ENCODE data around the gene ITGA11. TPM values are rescaled to one million over a fixed set of nuclear protein-coding genes. Genes with fewer than 3 reads are reported as not detected.

Gene ITGA11
- total and polyA plus RNA-seq, 2 donors = 0.21 to 0.47 TPM

DNA sequence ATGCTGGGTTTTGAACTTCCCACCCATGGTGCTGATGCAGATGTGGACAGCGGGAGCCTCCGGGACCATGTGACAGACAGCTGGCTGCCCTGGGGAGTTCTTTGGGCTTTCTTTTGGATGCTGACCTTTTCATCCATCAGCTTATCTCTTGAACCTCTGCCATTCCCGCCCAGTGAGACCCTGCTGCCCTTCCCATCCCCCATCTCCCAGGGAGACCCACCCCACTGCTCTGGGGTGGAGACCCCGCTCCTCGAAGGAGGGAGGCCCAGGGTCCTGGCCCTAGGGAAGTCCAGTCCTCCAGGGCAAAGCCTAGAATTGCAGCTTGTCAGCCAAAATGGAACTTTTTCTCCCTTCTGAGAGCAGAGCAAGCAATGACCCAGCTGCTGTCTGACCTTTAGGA is 64.0 kb downstream of the ITGA11 start:
- Histone ChIP-seq H3K27me3 (ENCODE audit: control insufficient read depth in 2 of 2, insufficient read depth in 1 of 2, low read length in 1 of 2) (no peaks in the 10 kb centered on the region), H3K4me1 (ENCODE audit: control insufficient read depth in 2 of 2, insufficient read depth in 2 of 2, low read length in 2 of 2) (peaks cover 2 to 11% of the 10 kb centered on the region in 2 donors), H3K27ac (ENCODE audit: low read depth in 1 of 2, low read length in 1 of 2) (no peak overlapping the region), H3K4me3 (ENCODE audit: low read length in 2 of 2) (no peak overlapping the region), H3K9me3 (ENCODE audit: control insufficient read depth in 2 of 2, insufficient read depth in 1 of 2, low read length in 1 of 2) (no peaks in the 10 kb centered on the region), H3K36me3 (ENCODE audit: control insufficient read depth in 2 of 2, insufficient read depth in 2 of 2, low read length in 1 of 2) (no peaks in the 10 kb centered on the region)
- DNase-seq (ENCODE audit: low read depth in 6 of 9, low spot score in 9 of 9) = no peak
- 78% methylated on average over 5 of the region's 5 CpGs for WGBS

DNA sequence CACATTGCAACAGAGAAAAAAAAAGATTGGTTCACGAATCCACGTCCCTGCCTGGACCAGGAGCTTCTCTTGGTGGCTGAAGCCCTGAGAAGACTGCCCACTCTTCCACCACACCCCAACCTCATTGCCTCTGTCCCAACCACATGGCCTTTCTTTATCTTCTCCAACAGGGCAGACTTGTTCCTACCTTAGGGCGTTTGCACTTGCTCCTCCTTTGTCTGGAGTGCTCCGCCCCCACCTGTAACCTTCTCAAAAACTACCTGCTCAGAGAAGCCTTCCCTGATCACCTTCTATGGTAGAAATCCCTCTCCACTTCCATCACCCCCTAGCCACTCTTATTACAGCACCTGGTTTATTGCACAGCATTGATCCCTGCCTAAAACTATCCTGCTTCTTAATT is 64.7 kb downstream of the ITGA11 start:
- Histone ChIP-seq H3K4me1 (ENCODE audit: control insufficient read depth in 2 of 2, insufficient read depth in 2 of 2, low read length in 2 of 2) (peaks cover 2 to 11% of the 10 kb centered on the region in 2 donors), H3K36me3 (ENCODE audit: control insufficient read depth in 2 of 2, insufficient read depth in 2 of 2, low read length in 1 of 2) (no peaks in the 10 kb centered on the region), H3K27ac (ENCODE audit: low read depth in 1 of 2, low read length in 1 of 2) (no peak overlapping the region), H3K27me3 (ENCODE audit: control insufficient read depth in 2 of 2, insufficient read depth in 1 of 2, low read length in 1 of 2) (no peaks in the 10 kb centered on the region), H3K9me3 (ENCODE audit: control insufficient read depth in 2 of 2, insufficient read depth in 1 of 2, low read length in 1 of 2) (no peaks in the 10 kb centered on the region), H3K4me3 (ENCODE audit: low read length in 2 of 2) (no peak overlapping the region)
- 90% methylated on average over 4 of the region's 4 CpGs for WGBS
- no peak for DNase-seq (ENCODE audit: low read depth in 6 of 9, low spot score in 9 of 9)

- Histone ChIP-seq H3K27me3 (ENCODE audit: control insufficient read depth in 2 of 2, insufficient read depth in 1 of 2, low read length in 1 of 2) (no peaks in the 10 kb centered on the region), H3K36me3 (ENCODE audit: control insufficient read depth in 2 of 2, insufficient read depth in 2 of 2, low read length in 1 of 2) (no peaks in the 10 kb centered on the region), H3K9me3 (ENCODE audit: control insufficient read depth in 2 of 2, insufficient read depth in 1 of 2, low read length in 1 of 2) (no peaks in the 10 kb centered on the region), H3K4me3 (ENCODE audit: low read length in 2 of 2) (no peak overlapping the region), H3K27ac (ENCODE audit: low read depth in 1 of 2, low read length in 1 of 2) (no peak overlapping the region), H3K4me1 (ENCODE audit: control insufficient read depth in 2 of 2, insufficient read depth in 2 of 2, low read length in 2 of 2) (peaks cover 2 to 11% of the 10 kb centered on the region in 2 donors)
- 71% methylated on average over 9 of the region's 9 CpGs for WGBS
- DNase-seq (ENCODE audit: low read depth in 6 of 9, low spot score in 9 of 9) = no peak
Observed at GRCh38 chr15:68366314-68366713, 65.6 kb downstream of the ITGA11 start.

GRCh38 chr15:68365770-68366169 is 66.2 kb downstream of the ITGA11 start:
- 81% methylated on average over 6 of the region's 6 CpGs for WGBS
- no peaks in the 10 kb centered on the region for H3K9me3 ChIP-seq (ENCODE audit: control insufficient read depth in 2 of 2, insufficient read depth in 1 of 2, low read length in 1 of 2)
- H3K27ac ChIP-seq (ENCODE audit: low read depth in 1 of 2, low read length in 1 of 2) = no peak overlapping the region
- no peaks in the 10 kb centered on the region for H3K27me3 ChIP-seq (ENCODE audit: control insufficient read depth in 2 of 2, insufficient read depth in 1 of 2, low read length in 1 of 2)
- no peak for DNase-seq (ENCODE audit: low read depth in 6 of 9, low spot score in 9 of 9)
- H3K36me3 ChIP-seq (ENCODE audit: control insufficient read depth in 2 of 2, insufficient read depth in 2 of 2, low read length in 1 of 2) = no peaks in the 10 kb centered on the region
- peaks cover 2 to 11% of the 10 kb centered on the region in 2 donors for H3K4me1 ChIP-seq (ENCODE audit: control insufficient read depth in 2 of 2, insufficient read depth in 2 of 2, low read length in 2 of 2)
- H3K4me3 ChIP-seq (ENCODE audit: low read length in 2 of 2) = no peak overlapping the region

DNA sequence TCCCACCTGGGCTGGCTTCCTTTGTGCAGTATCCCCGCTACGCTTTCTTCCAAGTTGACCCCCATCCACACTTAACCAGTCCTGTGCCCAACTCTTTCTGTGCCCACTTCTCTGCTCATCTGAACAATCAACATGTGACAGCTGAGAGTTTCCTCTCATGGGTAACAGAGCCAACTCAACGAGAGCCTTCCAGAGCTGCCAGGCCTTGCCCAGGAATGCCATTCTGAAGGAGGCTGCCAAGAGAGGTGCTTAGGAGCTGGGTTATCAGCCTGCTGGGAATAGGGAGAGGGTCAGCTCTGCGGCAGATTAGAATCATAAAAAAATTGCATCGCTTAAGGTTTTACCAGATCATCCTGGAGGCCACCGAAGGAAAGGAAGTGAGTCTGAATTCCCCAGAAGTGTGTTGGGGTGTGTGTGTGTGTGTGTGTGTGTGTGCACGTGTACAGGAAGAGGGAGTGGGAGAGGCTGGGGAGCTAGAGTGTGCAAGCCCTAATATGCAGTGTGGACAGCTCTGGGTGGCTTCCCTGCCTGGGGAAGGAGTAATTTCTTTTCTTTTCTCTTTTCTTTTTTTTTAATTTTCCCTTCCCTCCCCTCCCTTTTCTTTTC is 66.7 kb downstream of the ITGA11 start:
- H3K27ac ChIP-seq (ENCODE audit: low read depth in 1 of 2, low read length in 1 of 2) = no peak overlapping the region

GRCh38 chr15:68364660-68365035 is 67.3 kb downstream of the ITGA11 start:
- no peaks in the 10 kb centered on the region for H3K27me3 ChIP-seq (ENCODE audit: control insufficient read depth in 2 of 2, insufficient read depth in 1 of 2, low read length in 1 of 2)
- DNase-seq (ENCODE audit: low read depth in 6 of 9, low spot score in 9 of 9) = no peak
- WGBS = 94% methylated on average over 11 of the region's 11 CpGs
- no peak overlapping the region for H3K4me3 ChIP-seq (ENCODE audit: low read length in 2 of 2)
- no peaks in the 10 kb centered on the region for H3K9me3 ChIP-seq (ENCODE audit: control insufficient read depth in 2 of 2, insufficient read depth in 1 of 2, low read length in 1 of 2)
- H3K27ac ChIP-seq (ENCODE audit: low read depth in 1 of 2, low read length in 1 of 2) = no peak overlapping the region
- H3K36me3 ChIP-seq (ENCODE audit: control insufficient read depth in 2 of 2, insufficient read depth in 2 of 2, low read length in 1 of 2) = no peaks in the 10 kb centered on the region
- peaks cover 2 to 11% of the 10 kb centered on the region in 2 donors for H3K4me1 ChIP-seq (ENCODE audit: control insufficient read depth in 2 of 2, insufficient read depth in 2 of 2, low read length in 2 of 2)

More for the DNA sequence above, 66.7 kb downstream of the ITGA11 start:
- peak in 1 of 9 donors; percentile 30 for DNase-seq (ENCODE audit: low read depth in 6 of 9, low spot score in 9 of 9)
- Histone ChIP-seq H3K36me3 (ENCODE audit: control insufficient read depth in 2 of 2, insufficient read depth in 2 of 2, low read length in 1 of 2) (no peaks in the 10 kb centered on the region), H3K4me1 (ENCODE audit: control insufficient read depth in 2 of 2, insufficient read depth in 2 of 2, low read length in 2 of 2) (peaks cover 2 to 11% of the 10 kb centered on the region in 2 donors), H3K4me3 (ENCODE audit: low read length in 2 of 2) (no peak overlapping the region), H3K9me3 (ENCODE audit: control insufficient read depth in 2 of 2, insufficient read depth in 1 of 2, low read length in 1 of 2) (no peaks in the 10 kb centered on the region), H3K27me3 (ENCODE audit: control insufficient read depth in 2 of 2, insufficient read depth in 1 of 2, low read length in 1 of 2) (no peaks in the 10 kb centered on the region)
- 42% methylated on average over 7 of the region's 7 CpGs for WGBS

GRCh38 chr15:68364028-68364659 is 67.8 kb downstream of the ITGA11 start:
- Histone ChIP-seq H3K4me3 (ENCODE audit: low read length in 2 of 2) (no peak overlapping the region), H3K27ac (ENCODE audit: low read depth in 1 of 2, low read length in 1 of 2) (no peak overlapping the region), H3K4me1 (ENCODE audit: control insufficient read depth in 2 of 2, insufficient read depth in 2 of 2, low read length in 2 of 2) (peaks cover 2 to 11% of the 10 kb centered on the region in 2 donors), H3K36me3 (ENCODE audit: control insufficient read depth in 2 of 2, insufficient read depth in 2 of 2, low read length in 1 of 2) (no peaks in the 10 kb centered on the region), H3K27me3 (ENCODE audit: control insufficient read depth in 2 of 2, insufficient read depth in 1 of 2, low read length in 1 of 2) (no peaks in the 10 kb centered on the region), H3K9me3 (ENCODE audit: control insufficient read depth in 2 of 2, insufficient read depth in 1 of 2, low read length in 1 of 2) (no peaks in the 10 kb centered on the region)
- DNase-seq (ENCODE audit: low read depth in 6 of 9, low spot score in 9 of 9) = no peak
- WGBS = 93% methylated on average over 7 of the region's 7 CpGs

- Histone ChIP-seq H3K36me3 (ENCODE audit: control insufficient read depth in 2 of 2, insufficient read depth in 2 of 2, low read length in 1 of 2) (no peaks in the 10 kb centered on the region), H3K4me1 (ENCODE audit: control insufficient read depth in 2 of 2, insufficient read depth in 2 of 2, low read length in 2 of 2) (peaks cover 2 to 11% of the 10 kb centered on the region in 2 donors), H3K27me3 (ENCODE audit: control insufficient read depth in 2 of 2, insufficient read depth in 1 of 2, low read length in 1 of 2) (no peaks in the 10 kb centered on the region), H3K4me3 (ENCODE audit: low read length in 2 of 2) (no peak overlapping the region), H3K9me3 (ENCODE audit: control insufficient read depth in 2 of 2, insufficient read depth in 1 of 2, low read length in 1 of 2) (no peaks in the 10 kb centered on the region), H3K27ac (ENCODE audit: low read depth in 1 of 2, low read length in 1 of 2) (no peak overlapping the region)
- WGBS = 97% methylated on average over 2 of the region's 2 CpGs
- no peak for DNase-seq (ENCODE audit: low read depth in 6 of 9, low spot score in 9 of 9)
Observed at GRCh38 chr15:68363353-68363752, 68.6 kb downstream of the ITGA11 start.

- Histone ChIP-seq H3K4me1 (ENCODE audit: control insufficient read depth in 2 of 2, insufficient read depth in 2 of 2, low read length in 2 of 2) (peaks cover 2 to 11% of the 10 kb centered on the region in 2 donors), H3K36me3 (ENCODE audit: control insufficient read depth in 2 of 2, insufficient read depth in 2 of 2, low read length in 1 of 2) (no peaks in the 10 kb centered on the region), H3K4me3 (ENCODE audit: low read length in 2 of 2) (no peak overlapping the region), H3K9me3 (ENCODE audit: control insufficient read depth in 2 of 2, insufficient read depth in 1 of 2, low read length in 1 of 2) (no peaks in the 10 kb centered on the region), H3K27me3 (ENCODE audit: control insufficient read depth in 2 of 2, insufficient read depth in 1 of 2, low read length in 1 of 2) (no peaks in the 10 kb centered on the region), H3K27ac (ENCODE audit: low read depth in 1 of 2, low read length in 1 of 2) (no peak overlapping the region)
- DNase-seq (ENCODE audit: low read depth in 6 of 9, low spot score in 9 of 9) = no peak
- 96% methylated on average over 1 of the region's 1 CpG for WGBS
Observed at GRCh38 chr15:68362537-68363126, 69.3 kb downstream of the ITGA11 start.

All from thymus (tissue), 11 donors.